Choroid plexus epithelial cell (primary cell): Measurements from ENCODE around the gene SMARCD1.

ENCODE experiments used
- DNase-seq: peaks from one replicate; pipeline ENCODE4 v3.0.0-alpha.2; 2010; ENCODE audit warnings: low read depth
- H3K4me3 ChIP-seq: 2 replicates; pipeline ENCODE4 v1.5.1; 2011; ENCODE audit warnings: low read depth, mild to moderate bottlenecking, control low read depth, low read length, moderate library complexity
- CTCF ChIP-seq: conservative IDR thresholded peaks from 2 replicates; pipeline ENCODE4 v1.5.1; 2011; ENCODE audit warnings: low read depth, mild to moderate bottlenecking, control low read depth, inconsistent platforms, low read length, moderate library complexity

SMARCD1 gene

GRCh38 chr12:50117057-50117622 is 32.0 kb downstream of the SMARCD1 start:
- no peak for DNase-seq
- H3K4me3 ChIP-seq, result no peak overlapping the region
- TF ChIP-seq CTCF, result no peak

- no peak for TF ChIP-seq CTCF
- no peak overlapping the region for H3K4me3 ChIP-seq
- DNase-seq, result no peak
Measured at GRCh38 chr12:50119387-50119786, 34.2 kb downstream of the SMARCD1 start.

- DNase-seq, result no peak
- no peak for TF ChIP-seq CTCF
- no peak overlapping the region for H3K4me3 ChIP-seq
Measured at GRCh38 chr12:50120521-50120920, 35.4 kb downstream of the SMARCD1 start.

DNA sequence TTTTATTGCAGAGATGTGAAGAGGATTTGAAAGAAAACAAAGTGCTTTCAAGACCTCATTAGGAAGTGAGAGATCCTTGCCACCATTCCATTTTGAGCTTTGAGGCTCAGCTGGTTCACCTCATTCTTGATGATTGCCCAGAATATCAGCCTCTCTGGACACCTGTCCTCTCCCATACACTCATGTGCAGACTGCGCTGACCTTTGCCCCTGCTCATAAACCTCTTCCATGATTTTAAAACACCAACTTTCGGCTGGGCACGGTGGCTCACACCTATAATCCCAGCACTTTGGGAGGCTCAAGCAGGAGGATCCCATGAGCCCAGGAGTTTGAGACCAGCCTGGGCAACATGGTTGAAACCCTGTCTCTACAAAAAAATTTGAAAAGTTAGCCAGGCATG is 35.8 kb downstream of the SMARCD1 start:
- no peak overlapping the region for H3K4me3 ChIP-seq
- TF ChIP-seq CTCF, result no peak
- no peak for DNase-seq

- H3K4me3 ChIP-seq, result no peak overlapping the region
- DNase-seq, result no peak
- TF ChIP-seq CTCF, result no peak
Measured at GRCh38 chr12:50121641-50122040, 36.5 kb downstream of the SMARCD1 start.

GRCh38 chr12:50123203-50123602 is 38.1 kb downstream of the SMARCD1 start:
- no peak for DNase-seq
- no peak for TF ChIP-seq CTCF

DNA sequence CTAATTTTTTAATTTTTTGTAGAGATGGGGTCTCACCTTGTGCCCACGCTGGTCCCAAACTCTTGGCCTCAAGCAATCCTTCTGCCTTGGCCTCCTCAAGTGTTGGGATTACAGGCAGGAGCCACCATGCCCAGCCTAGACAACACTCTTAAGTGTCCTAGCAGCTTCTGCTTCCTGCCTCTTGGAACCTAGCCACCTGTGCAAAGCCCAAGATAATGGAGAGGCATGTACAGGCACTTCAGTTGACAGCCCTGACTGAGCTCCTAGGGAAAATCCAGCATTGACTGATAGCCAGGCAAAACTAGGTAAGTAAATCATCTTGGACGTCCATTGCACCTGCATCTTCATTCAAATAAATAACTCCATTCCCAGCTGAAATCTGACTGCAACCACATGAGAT is 42.4 kb downstream of the SMARCD1 start:
- H3K4me3 ChIP-seq, result no peak overlapping the region
- DNase-seq, result no peak
- no peak for TF ChIP-seq CTCF

More at GRCh38 chr12:50123203-50123602, 38.1 kb downstream of the SMARCD1 start:
- no peak overlapping the region for H3K4me3 ChIP-seq
